Muscle layer of duodenum (tissue), 2 donors: ENCODE measurements around the gene HOXA7.

Experiments
- H3K27ac ChIP-seq: one replicate; pipeline ENCODE4 v1.7.0; 2013; ENCODE audit warnings: mild to moderate bottlenecking, low read length
- H3K27me3 ChIP-seq: one replicate; pipeline ENCODE4 v1.7.0; 2013; ENCODE audit warnings: low read depth, mild to moderate bottlenecking, control low read depth, low read length
- H3K36me3 ChIP-seq, 2 donors: one replicate each; pipeline ENCODE4 v1.7.0; 2013; ENCODE audit warnings: low read length in 2 of 2, control low read depth in 1 of 2, mild to moderate bottlenecking in 1 of 2; ENCODE audit not compliant: insufficient read depth in 2 of 2, control insufficient read depth in 1 of 2
- H3K4me1 ChIP-seq, 2 donors: one replicate each; pipeline ENCODE4 v1.7.0; 2013; ENCODE audit warnings: low read length in 2 of 2, mild to moderate bottlenecking in 2 of 2, control low read depth in 1 of 2, moderate library complexity in 1 of 2; ENCODE audit not compliant: insufficient read depth in 2 of 2, control insufficient read depth in 1 of 2
- H3K4me3 ChIP-seq, 2 donors: one replicate each; pipeline ENCODE4 v1.7.0; 2013; ENCODE audit warnings: low read length in 2 of 2, low read depth in 1 of 2, mild to moderate bottlenecking in 1 of 2
- H3K9me3 ChIP-seq, 2 donors: one replicate each; pipeline ENCODE4 v1.7.0; 2013; ENCODE audit warnings: low read length in 2 of 2, control low read depth in 1 of 2, mild to moderate bottlenecking in 1 of 2; ENCODE audit not compliant: control insufficient read depth in 1 of 2
- donor health status: healthy.

HOXA7 gene

GRCh38 chr7:27151931-27152815 is 4.3 kb downstream of the HOXA7 start, which contains the start of gene HOXA3:
Gene HOXA3 (minus strand): TSS chr7:27152583. CDS start chr7:27110640, 41,943 bp downstream.
- Histone ChIP-seq H3K4me3 (peak within 1 kb of the TSS; percentile 46 to 60), H3K9me3 (no peaks in the 10 kb centered on the region), H3K4me1 (peaks cover 0 to 47% of the 10 kb centered on the region in 2 donors), H3K36me3 (no peaks in the 10 kb centered on the region), H3K27ac (no peak within 1 kb of the TSS), H3K27me3 (peaks cover 87% of the 10 kb centered on the region)

- H3K27me3 ChIP-seq = peaks cover 87% of the 10 kb centered on the region
- no peaks in the 10 kb centered on the region for H3K36me3 ChIP-seq
- H3K4me3 ChIP-seq = peak overlapping the region; percentile 46 to 60
- H3K9me3 ChIP-seq = no peaks in the 10 kb centered on the region
- peaks cover 0 to 46% of the 10 kb centered on the region in 2 donors for H3K4me1 ChIP-seq
- H3K27ac ChIP-seq = no peak overlapping the region
These were observed 5.0 kb downstream of the HOXA7 start for GRCh38 chr7:27151341-27151930.

DNA sequence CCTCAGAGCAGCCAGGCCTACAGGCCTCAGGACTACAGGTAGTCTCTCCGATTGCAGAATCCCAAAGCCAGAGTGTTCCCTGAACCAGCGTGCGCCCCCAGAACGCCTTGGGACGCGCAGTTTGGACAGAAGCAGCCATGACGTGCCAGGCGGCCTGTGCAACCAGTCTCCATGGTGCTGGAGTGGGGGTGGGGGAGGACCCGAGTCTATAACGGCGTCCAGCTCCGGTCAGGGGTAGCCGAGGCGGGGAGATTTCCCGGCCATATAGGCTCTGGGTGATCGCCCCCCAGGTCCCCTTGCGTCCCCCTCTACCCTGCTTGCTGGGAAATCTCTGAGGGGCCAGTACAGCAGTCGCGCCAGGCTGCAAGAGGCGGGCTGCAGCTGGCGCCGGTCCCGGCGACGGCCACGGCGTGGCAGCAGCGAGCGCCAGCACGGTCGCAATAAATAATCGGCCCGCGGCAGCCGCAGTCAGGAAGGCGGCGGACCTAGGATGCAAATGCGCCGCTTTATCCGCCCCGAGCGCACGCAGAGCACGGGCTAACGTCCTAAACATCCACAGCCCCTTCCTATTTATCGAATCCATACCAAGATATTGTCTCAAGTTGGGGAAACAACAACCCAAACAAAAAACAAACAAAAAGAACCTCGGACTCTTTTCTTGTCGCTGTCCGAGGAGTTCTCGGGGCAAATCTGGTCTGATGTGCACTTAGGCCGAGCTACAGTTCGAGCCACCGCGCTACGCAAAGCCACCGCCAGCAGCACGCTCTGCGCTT is 5.7 kb downstream of the HOXA7 start:
- Histone ChIP-seq H3K4me3 (peak overlapping the region; percentile 46 to 60), H3K36me3 (no peaks in the 10 kb centered on the region), H3K27ac (no peak overlapping the region), H3K4me1 (peaks cover 0 to 39% of the 10 kb centered on the region in 2 donors), H3K9me3 (no peaks in the 10 kb centered on the region), H3K27me3 (peaks cover 80% of the 10 kb centered on the region)

GRCh38 chr7:27149842-27150567 is 6.5 kb downstream of the HOXA7 start:
- no peak overlapping the region for H3K27ac ChIP-seq
- H3K4me1 ChIP-seq = peaks cover 0 to 36% of the 10 kb centered on the region in 2 donors
- H3K27me3 ChIP-seq = peaks cover 73% of the 10 kb centered on the region
- H3K36me3 ChIP-seq = no peaks in the 10 kb centered on the region
- no peaks in the 10 kb centered on the region for H3K9me3 ChIP-seq
- peak overlapping the region; percentile 46 to 60 for H3K4me3 ChIP-seq

GRCh38 chr7:27148756-27149641 is 7.5 kb downstream of the HOXA7 start:
- H3K27me3 ChIP-seq = peaks cover 66% of the 10 kb centered on the region
- H3K4me1 ChIP-seq = peaks cover 0 to 28% of the 10 kb centered on the region in 2 donors
- H3K4me3 ChIP-seq = peak overlapping the region in 1 of 2 donors; percentile 16
- no peak overlapping the region for H3K27ac ChIP-seq
- no peaks in the 10 kb centered on the region for H3K9me3 ChIP-seq
- no peaks in the 10 kb centered on the region for H3K36me3 ChIP-seq

DNA sequence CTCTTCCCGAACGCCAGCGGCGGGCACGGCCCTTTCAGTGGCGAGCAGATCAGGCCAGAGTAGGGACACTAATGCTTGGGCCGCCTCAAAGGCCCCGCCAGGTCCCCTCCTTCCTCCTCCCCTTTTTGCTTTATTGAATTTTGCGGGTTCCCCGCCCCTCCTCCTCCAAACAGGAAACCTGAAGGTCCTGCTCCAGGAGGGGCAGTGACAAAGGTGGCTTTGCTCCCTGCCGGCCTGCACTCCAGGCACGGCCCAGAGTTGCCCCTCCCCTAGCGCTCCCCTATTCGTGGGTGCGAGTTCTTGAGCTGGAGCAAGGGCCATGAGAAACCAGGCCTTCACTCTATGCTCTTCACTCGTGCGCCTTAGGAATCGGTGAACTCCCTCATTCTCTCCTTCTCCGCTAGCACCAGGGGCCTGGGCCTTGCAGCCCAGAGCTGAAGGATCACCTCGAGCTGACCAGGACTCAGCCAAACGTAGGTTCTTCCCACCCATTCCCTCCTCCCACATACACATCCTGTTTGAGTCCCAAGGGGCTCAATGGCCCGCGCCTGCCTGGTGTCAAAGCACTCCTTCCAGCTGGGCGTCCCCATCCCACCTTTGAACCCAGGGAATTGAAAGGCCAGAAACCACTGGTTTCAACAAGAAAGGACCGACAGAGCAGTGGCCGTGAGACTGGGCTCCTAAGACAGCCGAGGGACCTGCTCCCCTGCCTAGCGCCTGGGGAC is 8.3 kb downstream of the HOXA7 start:
- Histone ChIP-seq H3K27ac (no peak overlapping the region), H3K4me3 (peak overlapping the region in 1 of 2 donors; percentile 16)

GRCh38 chr7:27147199-27148030 is 9.1 kb downstream of the HOXA7 start, which contains the start of gene HOXA6:
Gene HOXA6 (minus strand): TSS chr7:27147774. CDS start chr7:27147749, 25 bp downstream.
- no peaks in the 10 kb centered on the region for H3K36me3 ChIP-seq
- H3K9me3 ChIP-seq = no peaks in the 10 kb centered on the region
- H3K27me3 ChIP-seq = peaks cover 51% of the 10 kb centered on the region
- no peak within 1 kb of the TSS for H3K27ac ChIP-seq
- peaks cover 0 to 22% of the 10 kb centered on the region in 2 donors for H3K4me1 ChIP-seq
- H3K4me3 ChIP-seq = peak within 1 kb of the TSS in 1 of 2 donors; percentile 16

More for the DNA sequence above, 8.3 kb downstream of the HOXA7 start:
- Histone ChIP-seq H3K36me3 (no peaks in the 10 kb centered on the region), H3K9me3 (no peaks in the 10 kb centered on the region), H3K4me1 (peaks cover 0 to 28% of the 10 kb centered on the region in 2 donors), H3K27me3 (peaks cover 58% of the 10 kb centered on the region)

GRCh38 chr7:27146491-27147198 is 9.8 kb downstream of the HOXA7 start:
- Histone ChIP-seq H3K4me3 (no peak overlapping the region), H3K9me3 (no peaks in the 10 kb centered on the region), H3K27me3 (peaks cover 43% of the 10 kb centered on the region), H3K27ac (no peak overlapping the region), H3K4me1 (peaks cover 0 to 15% of the 10 kb centered on the region in 2 donors), H3K36me3 (no peaks in the 10 kb centered on the region)
